ENCODE results near the gene FGFR4. TPM values are rescaled to one million over a fixed set of nuclear protein-coding genes. Genes with fewer than 3 reads are reported as not detected.

Gene FGFR4
- 14.7 and 16.7 TPM in 2 replicates for total RNA-seq (2021)
- Bru-seq, nascent RNA: percentile 38 among the genes with signal in this experiment
- percentile 33 among the genes with signal in this experiment for BruChase-seq, experiment 1, labeled RNA remaining after a 2-hour chase
- BruChase-seq, experiment 2, labeled RNA remaining after a 6-hour chase: percentile 53 among the genes with signal in this experiment
- long read RNA-seq, partial matches to known transcripts: 2 of 8 reads
- long read RNA-seq, other reads (novel, unspliced or antisense): 5 of 8 reads

GRCh38 chr5:177086654-177087397 lies at the start of gene FGFR4:
Gene FGFR4 (plus strand): TSS chr5:177086915. CDS start chr5:177089603, 2,688 bp downstream.
- Histone ChIP-seq H3K27me3 (ENCODE audit: insufficient read depth, low read depth) (0 out of 2 replicates have a peak, but pooled peaks cover 5% of the 10 kb centered on the region), H3K4me2 (peak within 1 kb of the TSS; percentile 74), H3F3A (ENCODE audit: insufficient read depth, low read depth) (peaks cover 28% of the 10 kb centered on the region; the same call in 1 of the 2 replicates), H2AFZ (peak within 1 kb of the TSS; percentile 91), H3K4me1 (replicated peaks; ENCODE audit: insufficient read depth) (no peaks in the 10 kb centered on the region), H3K4me3 (peak within 1 kb of the TSS; percentile 65), H3K36me3 (ENCODE audit: low read depth) (no peaks in the 10 kb centered on the region), H3K27ac (no peak within 1 kb of the TSS), H3K79me2 (ENCODE audit: low read depth) (no peaks in the 10 kb centered on the region), H4K20me1 (ENCODE audit: insufficient read depth) (no peaks in the 10 kb centered on the region), H3K9me2 (ENCODE audit: insufficient read depth) (no peaks in the 10 kb centered on the region), H3K9me3 (ENCODE audit: insufficient read depth, low read depth) (no peaks in the 10 kb centered on the region)
- no TSS peak for BruUV-seq (replicated peaks)
- DNase-seq: peak; percentile 65 to 77
- intact Hi-C loops (cut with micrococcal nuclease; ENCODE audit: unreplicated experiment): loop anchor here (2.0 to 5.0 kb wide), 2 partner anchors 265 to 440 kb away; partner anchors contain the start of gene TSPAN17
- ChIA-PET POLR2A (ENCODE audit: unreplicated experiment) (interaction anchor here (0.5 to 0.7 kb wide), 5 partner anchors 22 to 549 kb away, joined by 3 to 11 read pairs (median 6); no protein-coding TSS in a partner anchor), CTCF (interaction anchor here (0.6 to 1.4 kb wide), 5 partner anchors 15 to 426 kb away, joined by 3 to 6 read pairs (median 4); no protein-coding TSS in a partner anchor)
- TF ChIP-seq CTCF (conservative IDR thresholded peaks at IDR 0.05) (peak; percentile 62), EZH2 (IDR thresholded peaks at IDR 0.05; ENCODE audit: low read depth) (no peak)

GRCh38 chr5:177036921-177037320 lies 49.8 kb upstream of the FGFR4 start:
- H3F3A ChIP-seq (ENCODE audit: insufficient read depth, low read depth): no peaks in the 10 kb centered on the region
- no peaks in the 10 kb centered on the region for H3K27me3 ChIP-seq (ENCODE audit: insufficient read depth, low read depth)
- H3K9me2 ChIP-seq (ENCODE audit: insufficient read depth): no peaks in the 10 kb centered on the region
- 0 out of 2 replicates have a peak, but pooled peaks cover 7% of the 10 kb centered on the region for H3K79me2 ChIP-seq (ENCODE audit: low read depth)
- intact Hi-C loops (cut with micrococcal nuclease; ENCODE audit: unreplicated experiment): no loop called here
- BruUV-seq (replicated peaks): no TSS peak
- H4K20me1 ChIP-seq (ENCODE audit: insufficient read depth): 0 out of 2 replicates have a peak, but pooled peaks cover 3% of the 10 kb centered on the region
- no peak overlapping the region for H3K4me3 ChIP-seq
- H3K9me3 ChIP-seq (ENCODE audit: insufficient read depth, low read depth): no peaks in the 10 kb centered on the region
- CTCF ChIA-PET: no interaction called here
- TF ChIP-seq CTCF (conservative IDR thresholded peaks at IDR 0.05): no peak
- no peak for TF ChIP-seq EZH2 (IDR thresholded peaks at IDR 0.05; ENCODE audit: low read depth)
- POLR2A ChIA-PET (ENCODE audit: unreplicated experiment): no interaction called here
- DNase-seq: no peak
- H3K4me1 ChIP-seq (replicated peaks; ENCODE audit: insufficient read depth): no peaks in the 10 kb centered on the region
- H3K4me2 ChIP-seq: no peak overlapping the region
- no peak overlapping the region for H2AFZ ChIP-seq
- 0 out of 2 replicates have a peak, but pooled peaks cover 2% of the 10 kb centered on the region for H3K36me3 ChIP-seq (ENCODE audit: low read depth)
- no peak overlapping the region for H3K27ac ChIP-seq

GRCh38 chr5:177040814-177041420 lies 45.8 kb upstream of the FGFR4 start:
- H4K20me1 ChIP-seq (ENCODE audit: insufficient read depth): 0 out of 2 replicates have a peak, but pooled peaks cover 5% of the 10 kb centered on the region
- H3K27me3 ChIP-seq (ENCODE audit: insufficient read depth, low read depth): no peaks in the 10 kb centered on the region
- no peak overlapping the region for H3K4me2 ChIP-seq
- peaks cover 4% of the 10 kb centered on the region; the same call in 1 of the 2 replicates for H3K36me3 ChIP-seq (ENCODE audit: low read depth)
- intact Hi-C loops (cut with micrococcal nuclease; ENCODE audit: unreplicated experiment): loop anchor here (10.0 kb wide), 1 partner anchor 224 kb away; no protein-coding TSS in a partner anchor
- no peaks in the 10 kb centered on the region for H3K79me2 ChIP-seq (ENCODE audit: low read depth)
- no peak overlapping the region for H3K4me3 ChIP-seq
- DNase-seq: no peak
- no peaks in the 10 kb centered on the region for H3K4me1 ChIP-seq (replicated peaks; ENCODE audit: insufficient read depth)
- H3K9me3 ChIP-seq (ENCODE audit: insufficient read depth, low read depth): no peaks in the 10 kb centered on the region
- no peak overlapping the region for H2AFZ ChIP-seq
- no peaks in the 10 kb centered on the region for H3F3A ChIP-seq (ENCODE audit: insufficient read depth, low read depth)
- ChIA-PET POLR2A (ENCODE audit: unreplicated experiment) (no interaction called here), CTCF (no interaction called here)
- H3K27ac ChIP-seq: no peak overlapping the region
- no peaks in the 10 kb centered on the region for H3K9me2 ChIP-seq (ENCODE audit: insufficient read depth)
- no peak for TF ChIP-seq CTCF (conservative IDR thresholded peaks at IDR 0.05)
- no peak for TF ChIP-seq EZH2 (IDR thresholded peaks at IDR 0.05; ENCODE audit: low read depth)
- no TSS peak for BruUV-seq (replicated peaks)
